Activated naive CD4-positive, alpha-beta T cell treated with anti-CD3 and anti-CD28 coated beads for 36 hours (primary cell): ENCODE measurements around the gene TTC23. TPM values are rescaled to one million over a fixed set of nuclear protein-coding genes. Genes with fewer than 3 reads are reported as not detected.
"Not testable (repeated sequence)": the region's sequence is repeated elsewhere in the genome, so short reads cannot be mapped to it uniquely, and the experiment has no call there.

Experiments
- CTCF ChIA-PET: fragments of 350-600 bp; sonication (Branson Sonifier 250); formaldehyde crosslinking; loops from one replicate; lab custom pipeline; 2021; ENCODE audit warnings: antibody characterized with exemption; lab: Charles Lee
- DNase-seq: peaks from one replicate; pipeline ENCODE4 v3.0.0-alpha.2; 2020
- H3K27ac Mint-ChIP-seq: one replicate; pipeline ENCODE4 v1.8.0; 2021; ENCODE audit warnings: mild to moderate bottlenecking, mixed read lengths
- H3K27me3 Mint-ChIP-seq: one replicate; pipeline ENCODE4 v1.8.0; 2021; ENCODE audit warnings: low read depth, mixed read lengths
- H3K36me3 Mint-ChIP-seq: one replicate; pipeline ENCODE4 v1.8.0; 2021; ENCODE audit warnings: low read depth, mixed read lengths
- H3K4me1 Mint-ChIP-seq: one replicate; pipeline ENCODE4 v1.8.0; 2021; ENCODE audit warnings: low read depth, mixed read lengths
- H3K4me3 Mint-ChIP-seq: one replicate; pipeline ENCODE4 v1.8.0; 2021; ENCODE audit warnings: mild to moderate bottlenecking, moderate library complexity, mixed read lengths
- H3K9me3 Mint-ChIP-seq: one replicate; pipeline ENCODE4 v1.8.0; 2021; ENCODE audit warnings: mixed read lengths
- intact Hi-C: fragments of 100-400 bp; cut with micrococcal nuclease; formaldehyde crosslinking; loops from one replicate; pipeline ENCODE4 v1.15.1; 2023
- total RNA-seq, 2 experiments: library from RNA; stranded (reverse); gene quantifications; one replicate each; pipeline ENCODE4 v1.2.3, GENCODE V29; 2021

TTC23 gene
- total RNA-seq, 2 experiments from 2014 or later, result 4.6 to 5.5 TPM

DNA sequence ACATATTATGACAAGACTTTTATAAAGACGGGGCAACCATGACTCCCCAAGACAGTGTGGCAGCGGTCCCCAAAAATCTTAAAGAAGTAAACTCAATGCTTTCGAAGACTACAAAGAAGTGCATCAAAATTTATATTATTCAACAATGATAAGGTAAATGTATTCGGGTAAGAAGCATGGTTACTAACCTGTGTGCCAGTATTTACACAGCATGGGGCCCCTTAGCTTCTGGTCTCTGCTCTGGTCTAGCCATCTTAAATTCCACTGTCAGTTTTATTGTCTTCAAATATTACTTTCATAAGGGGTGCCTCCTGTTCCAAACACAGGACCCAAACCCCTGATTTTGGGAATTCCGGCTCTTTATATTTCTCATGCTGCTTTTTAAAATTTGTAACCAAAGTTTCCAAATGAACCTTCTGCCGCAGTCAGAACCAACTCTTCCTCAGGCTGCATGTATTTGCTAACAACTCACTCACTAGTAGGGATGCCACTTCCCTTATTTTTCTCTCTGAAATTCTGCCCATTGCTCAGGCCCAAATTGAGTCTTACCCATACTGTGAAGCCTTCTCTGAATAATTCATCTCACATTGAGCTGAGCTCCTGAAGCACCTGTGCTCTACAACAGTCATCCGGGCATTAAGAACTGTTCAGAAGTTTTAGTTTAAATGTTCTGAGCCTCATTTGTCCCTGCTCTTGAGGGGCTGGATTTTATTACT lies 1.2 kb downstream of the TTC23 start:
- H3K27ac Mint-ChIP-seq, result no peak overlapping the region
- H3K4me1 Mint-ChIP-seq, result peaks cover 18% of the 10 kb centered on the region
- DNase-seq, result no peak
- no peaks in the 10 kb centered on the region for H3K9me3 Mint-ChIP-seq
- H3K4me3 Mint-ChIP-seq, result no peak overlapping the region
- H3K36me3 Mint-ChIP-seq, result peaks cover 6% of the 10 kb centered on the region
- CTCF ChIA-PET, result interaction anchor here (0.8 kb wide), 1 partner anchor 124 kb away, joined by 3 read pairs; no protein-coding TSS in a partner anchor
- no peaks in the 10 kb centered on the region for H3K27me3 Mint-ChIP-seq
- intact Hi-C loops, result no loop called here

DNA sequence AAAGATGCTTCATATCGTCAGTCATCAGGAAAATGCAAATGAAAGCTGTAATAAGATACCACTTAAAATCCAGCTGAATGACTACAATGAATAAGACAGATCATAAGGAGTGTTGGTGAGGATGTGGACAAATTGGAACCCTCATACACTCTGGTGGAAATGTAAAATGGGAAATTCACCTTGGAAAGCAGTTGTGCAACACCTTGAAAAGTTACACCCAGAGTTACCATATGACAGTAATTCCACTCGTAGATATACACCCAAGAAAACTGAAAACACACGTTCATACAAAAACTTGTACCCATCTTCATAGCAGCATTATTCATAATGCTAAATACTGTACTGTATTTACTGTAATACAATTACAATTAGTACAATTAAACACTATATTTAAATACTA lies 2.3 kb downstream of the TTC23 start:
- intact Hi-C loops, result no loop called here
- Mint-ChIP-seq H3K4me1 (peaks cover 9% of the 10 kb centered on the region), H3K36me3 (peaks cover 6% of the 10 kb centered on the region), H3K27me3 (no peaks in the 10 kb centered on the region), H3K4me3 (no peak overlapping the region), H3K27ac (no peak overlapping the region), H3K9me3 (no peaks in the 10 kb centered on the region)
- CTCF ChIA-PET, result no interaction called here
- DNase-seq, result no peak

DNA sequence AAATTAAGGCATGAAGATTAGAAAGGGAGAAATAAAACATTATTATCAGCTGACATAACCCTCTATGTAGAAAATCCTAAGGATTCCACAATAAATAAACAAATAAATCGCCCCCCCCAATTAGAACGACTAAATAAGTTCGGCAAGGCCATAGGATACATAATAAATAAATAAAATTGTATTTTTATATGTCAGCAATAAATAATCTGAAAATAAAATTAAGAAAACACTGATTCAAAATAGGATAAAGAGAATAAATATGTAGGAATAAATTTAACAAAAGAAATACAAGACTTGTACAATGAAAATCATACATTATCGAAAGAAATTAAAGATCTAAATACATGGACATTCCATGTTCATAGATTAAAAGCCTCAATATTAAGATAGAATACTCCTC lies 5.1 kb downstream of the TTC23 start:
- Mint-ChIP-seq H3K36me3 (no peaks in the 10 kb centered on the region), H3K4me3 (no peak overlapping the region), H3K27me3 (no peaks in the 10 kb centered on the region), H3K4me1 (peaks cover 4% of the 10 kb centered on the region), H3K9me3 (no peaks in the 10 kb centered on the region), H3K27ac (no peak overlapping the region)
- CTCF ChIA-PET, result interaction anchor here (0.8 kb wide), 1 partner anchor 167 kb away, joined by 3 read pairs; no protein-coding TSS in a partner anchor
- no peak for DNase-seq
- intact Hi-C loops, result no loop called here

DNA sequence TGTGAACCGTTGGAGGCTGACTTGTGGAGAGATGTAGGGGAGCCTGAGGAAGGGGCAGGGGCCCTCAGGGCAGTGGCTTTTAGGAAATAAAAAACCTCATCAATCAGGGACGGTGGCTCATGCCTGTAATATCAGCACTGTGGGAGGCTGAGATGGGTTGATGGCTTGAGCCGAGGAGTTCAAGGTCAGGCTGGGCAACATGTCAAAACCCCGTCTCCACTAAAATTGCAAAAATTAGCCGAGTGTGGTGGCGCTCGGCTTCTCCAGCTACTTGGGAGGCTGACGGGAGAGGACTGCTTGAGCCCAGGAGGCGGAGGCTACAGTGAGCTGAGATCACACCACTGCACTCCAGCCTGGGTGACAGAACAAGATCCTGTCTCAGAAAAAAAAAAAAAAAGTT lies 7.6 kb downstream of the TTC23 start:
- H3K36me3 Mint-ChIP-seq, result no peaks in the 10 kb centered on the region
- no peaks in the 10 kb centered on the region for H3K27me3 Mint-ChIP-seq
- intact Hi-C loops, result no loop called here
- CTCF ChIA-PET, result no interaction called here
- H3K9me3 Mint-ChIP-seq, result no peaks in the 10 kb centered on the region
- no peak overlapping the region for H3K4me3 Mint-ChIP-seq
- H3K27ac Mint-ChIP-seq, result no peak overlapping the region
- no peak for DNase-seq
- H3K4me1 Mint-ChIP-seq, result peaks cover 4% of the 10 kb centered on the region

DNA sequence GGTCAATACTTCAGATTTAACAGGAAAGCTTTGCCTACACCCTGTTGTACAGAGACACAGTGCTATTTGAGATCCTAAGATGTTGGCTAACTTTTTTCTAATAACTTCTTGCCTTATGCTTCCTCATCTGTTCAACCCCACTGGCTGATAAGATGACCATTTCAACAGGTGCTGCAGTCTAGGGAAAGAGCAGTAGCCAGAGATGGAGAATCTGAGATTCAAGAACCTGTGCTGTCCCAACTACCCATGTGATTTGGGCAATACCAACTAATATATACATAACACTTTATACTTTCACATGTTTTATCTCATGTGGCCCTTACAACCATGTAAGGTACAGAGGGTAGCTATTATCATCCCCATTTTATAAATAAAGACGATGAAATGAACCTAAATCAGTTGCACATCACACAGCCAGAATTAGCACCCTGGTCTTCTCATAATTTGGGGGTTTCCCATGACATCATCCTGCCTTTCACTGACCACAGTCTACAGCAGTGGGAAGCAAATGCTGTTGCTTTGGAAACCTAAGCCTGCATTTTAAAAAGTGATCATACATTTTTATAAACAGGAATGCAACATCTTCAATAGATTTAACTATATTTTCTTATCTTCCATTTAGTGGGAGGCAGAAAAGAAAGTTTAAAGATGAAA lies 9.7 kb downstream of the TTC23 start:
- Mint-ChIP-seq H3K4me1 (peaks cover 4% of the 10 kb centered on the region), H3K27me3 (no peaks in the 10 kb centered on the region), H3K36me3 (no peaks in the 10 kb centered on the region), H3K9me3 (no peaks in the 10 kb centered on the region), H3K4me3 (no peak overlapping the region), H3K27ac (no peak overlapping the region)
- CTCF ChIA-PET, result no interaction called here
- intact Hi-C loops, result no loop called here
- peak; percentile 20 for DNase-seq

DNA sequence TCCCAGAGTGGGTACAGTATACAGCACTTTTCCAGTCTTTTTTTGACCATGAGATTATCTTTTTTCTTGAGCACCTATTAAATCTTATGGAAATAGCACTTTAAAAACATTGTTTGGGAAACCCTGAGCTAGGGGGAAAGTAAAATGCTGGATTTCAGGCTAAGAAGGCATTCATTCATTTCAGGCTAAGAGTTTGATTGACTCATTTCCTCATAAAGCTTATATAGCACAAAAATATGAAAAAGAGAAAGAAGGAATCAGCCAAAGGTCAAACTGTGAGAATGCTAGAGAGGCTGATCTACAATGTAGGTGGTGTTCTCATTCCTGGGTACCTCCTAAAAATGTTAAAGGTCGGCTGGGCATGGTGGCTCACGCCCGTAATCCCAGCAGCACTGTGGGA lies 10.5 kb downstream of the TTC23 start:
- Mint-ChIP-seq H3K27ac (no peak overlapping the region), H3K4me3 (no peak overlapping the region), H3K36me3 (no peaks in the 10 kb centered on the region), H3K4me1 (peaks cover 4% of the 10 kb centered on the region), H3K27me3 (no peaks in the 10 kb centered on the region), H3K9me3 (no peaks in the 10 kb centered on the region)
- CTCF ChIA-PET, result no interaction called here
- no peak for DNase-seq
- intact Hi-C loops, result no loop called here

DNA sequence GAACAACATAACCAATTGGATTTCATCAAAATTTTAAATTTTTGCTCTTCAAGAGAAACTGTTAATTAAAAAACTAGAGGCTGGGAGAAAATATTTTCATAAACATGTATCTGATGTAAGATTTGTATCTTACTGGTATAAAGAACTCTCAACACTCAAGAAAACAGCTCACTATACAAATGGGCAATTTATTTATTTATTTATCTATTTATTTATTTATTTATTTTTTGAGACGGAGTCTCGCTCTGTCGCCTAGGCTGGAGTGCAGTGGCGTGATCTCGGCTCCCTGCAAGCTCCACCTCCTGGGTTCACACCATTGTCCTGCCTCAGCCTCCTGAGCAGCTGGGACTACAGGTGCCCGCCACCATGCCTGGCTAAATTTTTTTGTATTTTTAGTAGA lies 15.2 kb downstream of the TTC23 start:
- H3K9me3 Mint-ChIP-seq, H3K4me3 Mint-ChIP-seq, H3K4me1 Mint-ChIP-seq, DNase-seq, intact Hi-C loops, H3K27ac Mint-ChIP-seq, H3K36me3 Mint-ChIP-seq, H3K27me3 Mint-ChIP-seq: not testable (repeated sequence)
- CTCF ChIA-PET, result interaction anchor here (0.6 kb wide), 1 partner anchor 470 kb away, joined by 3 read pairs; no protein-coding TSS in a partner anchor

DNA sequence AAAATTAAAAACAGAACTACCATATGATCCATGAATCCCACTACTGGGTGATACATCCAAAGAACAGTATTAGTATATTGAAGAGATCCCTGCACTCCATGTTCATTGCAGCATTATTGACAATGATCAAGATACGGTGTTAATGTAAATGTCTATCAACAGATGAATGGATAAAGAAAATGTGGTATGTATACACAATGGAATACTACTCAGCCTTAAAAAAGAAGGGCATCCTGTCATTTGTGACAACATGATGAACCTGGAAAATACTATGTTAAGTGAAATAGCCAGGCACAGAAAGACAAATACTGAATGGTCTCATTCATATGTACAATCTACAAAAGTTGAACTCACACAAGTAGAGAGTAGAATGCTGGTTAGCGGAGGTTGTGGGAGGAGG lies 16.6 kb downstream of the TTC23 start:
- intact Hi-C loops, result no loop called here
- Mint-ChIP-seq H3K4me3 (no peak overlapping the region), H3K27ac (no peak overlapping the region), H3K9me3 (peaks cover 4% of the 10 kb centered on the region), H3K4me1 (no peaks in the 10 kb centered on the region), H3K27me3 (peaks cover 2% of the 10 kb centered on the region), H3K36me3 (no peaks in the 10 kb centered on the region)
- no peak for DNase-seq
- CTCF ChIA-PET, result no interaction called here

DNA sequence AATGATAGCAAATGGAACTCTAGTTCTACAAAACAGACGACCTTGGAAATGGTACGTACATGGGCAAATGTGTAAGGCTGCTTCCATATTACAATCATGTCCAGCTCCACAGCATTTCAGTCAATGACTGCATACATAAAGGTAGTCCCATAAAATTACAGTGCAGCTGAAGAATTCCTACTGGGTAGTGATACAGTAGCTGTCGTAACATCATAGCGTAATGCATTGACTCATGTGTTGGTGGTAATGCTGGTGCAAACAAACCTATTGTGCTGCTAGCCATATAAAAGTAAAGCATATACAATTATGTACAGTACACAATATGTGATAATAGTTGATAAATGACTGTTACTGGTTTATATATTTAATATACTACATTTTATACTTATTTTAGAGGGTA lies 18.5 kb downstream of the TTC23 start:
- Mint-ChIP-seq H3K36me3 (no peaks in the 10 kb centered on the region), H3K4me3 (no peak overlapping the region), H3K27me3 (peaks cover 2% of the 10 kb centered on the region), H3K27ac (no peak overlapping the region), H3K9me3 (peaks cover 4% of the 10 kb centered on the region), H3K4me1 (no peaks in the 10 kb centered on the region)
- DNase-seq, result no peak
- intact Hi-C loops, result no loop called here
- CTCF ChIA-PET, result no interaction called here

DNA sequence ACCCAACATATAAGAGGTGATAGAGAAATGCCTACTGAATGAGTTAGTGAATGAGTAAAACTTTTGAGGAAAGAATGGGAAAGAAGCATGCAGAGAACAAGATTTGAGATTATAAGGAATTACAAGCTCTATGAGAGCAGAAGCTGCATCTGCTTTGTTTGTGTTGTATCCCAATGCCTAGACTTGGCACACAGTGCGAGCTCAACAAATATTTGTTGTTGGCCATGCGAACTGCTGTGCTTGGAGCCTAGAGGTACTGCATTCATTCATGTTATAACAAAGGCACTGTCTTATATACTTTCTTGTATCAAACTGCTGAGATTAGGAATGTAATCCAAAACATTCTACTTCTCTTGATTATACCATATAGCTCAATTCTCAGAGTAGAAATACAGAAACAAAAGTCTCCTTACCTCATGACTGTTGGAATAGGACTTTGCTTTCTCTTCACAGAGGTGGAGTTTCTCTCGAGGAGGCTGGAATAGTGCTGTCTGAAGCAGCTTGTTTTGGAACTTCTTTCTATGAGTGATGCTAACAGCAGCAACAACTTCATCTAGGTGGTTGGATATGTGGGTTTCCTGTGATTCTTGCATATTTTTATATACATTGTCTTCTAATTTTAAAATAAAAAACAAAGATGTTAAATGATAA lies 21.1 kb downstream of the TTC23 start:
- intact Hi-C loops, result no loop called here
- Mint-ChIP-seq H3K36me3 (no peaks in the 10 kb centered on the region), H3K27ac (no peak overlapping the region), H3K4me3 (no peak overlapping the region), H3K4me1 (no peaks in the 10 kb centered on the region), H3K9me3 (peaks cover 4% of the 10 kb centered on the region), H3K27me3 (peaks cover 2% of the 10 kb centered on the region)
- no peak for DNase-seq
- CTCF ChIA-PET, result interaction anchor here (0.9 kb wide), 1 partner anchor 123 kb away, joined by 3 read pairs; no protein-coding TSS in a partner anchor

DNA sequence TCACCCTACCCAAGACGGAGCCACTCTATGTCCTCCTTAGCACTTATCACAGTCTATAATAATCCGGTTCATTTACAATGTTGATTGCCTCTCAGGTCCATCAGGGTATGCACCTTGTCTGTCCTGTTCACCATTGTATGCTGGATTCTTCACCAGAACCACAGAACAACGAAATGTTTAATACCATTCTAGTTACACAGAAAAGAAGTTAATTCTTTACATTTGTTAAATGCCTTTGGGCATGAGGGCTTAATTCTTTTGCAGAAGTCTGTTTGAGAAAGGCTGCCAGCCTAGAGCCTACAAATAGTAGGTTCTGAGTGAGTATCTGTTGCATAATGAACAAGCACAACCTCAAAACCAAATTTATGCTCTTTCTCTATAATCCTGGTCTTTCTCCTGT lies 22.6 kb downstream of the TTC23 start:
- H3K4me1 Mint-ChIP-seq, result no peaks in the 10 kb centered on the region
- no peaks in the 10 kb centered on the region for H3K9me3 Mint-ChIP-seq
- H3K36me3 Mint-ChIP-seq, result no peaks in the 10 kb centered on the region
- H3K4me3 Mint-ChIP-seq, result no peak overlapping the region
- no peaks in the 10 kb centered on the region for H3K27me3 Mint-ChIP-seq
- no peak for DNase-seq
- no peak overlapping the region for H3K27ac Mint-ChIP-seq
- CTCF ChIA-PET, result no interaction called here
- intact Hi-C loops, result no loop called here

DNA sequence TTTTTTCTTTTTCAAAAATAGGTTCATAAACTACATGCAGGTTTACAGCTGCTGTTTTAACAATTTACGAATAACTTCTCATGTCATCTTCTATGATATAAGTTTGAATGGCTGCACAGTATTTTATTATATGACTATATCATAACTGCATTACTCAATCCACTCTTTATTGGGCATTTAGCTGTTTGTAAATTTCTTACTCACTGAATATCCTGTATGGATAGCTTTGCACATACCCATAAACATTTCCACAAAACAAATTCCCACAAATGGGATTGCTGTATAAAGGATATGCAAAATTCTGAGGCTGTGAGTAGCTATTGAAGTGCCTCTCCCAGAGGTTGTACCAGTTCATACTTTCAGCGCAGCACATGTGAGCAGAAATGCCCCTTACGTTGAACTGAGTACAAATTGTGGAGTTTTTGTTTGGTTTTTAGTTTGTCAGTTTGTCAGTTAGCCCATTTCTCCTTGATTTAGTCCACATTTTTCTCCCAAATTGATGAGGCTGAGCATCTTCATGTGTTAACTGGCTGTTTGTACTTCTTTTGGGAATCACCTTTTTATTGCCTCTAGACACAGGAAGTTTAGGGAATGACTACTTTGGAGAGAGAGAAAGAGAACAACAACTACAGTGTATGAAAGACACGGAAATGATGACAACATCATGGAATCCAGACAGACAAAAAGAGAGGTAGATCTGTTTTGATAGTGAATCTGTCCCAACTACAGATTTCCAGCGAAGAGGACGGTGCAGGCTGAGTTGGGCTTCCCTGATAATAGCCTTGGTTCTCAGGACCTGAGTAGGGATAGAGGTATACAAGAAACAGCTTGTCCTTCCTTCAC lies 24.8 kb downstream of the TTC23 start:
- no peak for DNase-seq
- no peak overlapping the region for H3K27ac Mint-ChIP-seq
- no peak overlapping the region for H3K4me3 Mint-ChIP-seq
- H3K27me3 Mint-ChIP-seq, result no peaks in the 10 kb centered on the region
- intact Hi-C loops, result no loop called here
- CTCF ChIA-PET, result interaction anchor here (0.6 kb wide), 1 partner anchor 118 kb away, joined by 3 read pairs; no protein-coding TSS in a partner anchor
- no peaks in the 10 kb centered on the region for H3K4me1 Mint-ChIP-seq
- H3K36me3 Mint-ChIP-seq, result no peaks in the 10 kb centered on the region
- no peaks in the 10 kb centered on the region for H3K9me3 Mint-ChIP-seq
